K562 (cell line): ENCODE data around the gene VWF. TPM values are rescaled to one million over a fixed set of nuclear protein-coding genes. Genes with fewer than 3 reads are reported as not detected.

Experiments
- ATAC-seq: fragments of 200-7000 bp; cut with Tn5 transposase; 3 replicates; pipeline ENCODE4 v1.9.1; 2020; ENCODE audit warnings: moderate library complexity
- BruUV-seq: library from RNA; stranded (reverse); fragments of 400-500 nt; replicated peaks from 2 replicates; lab custom pipeline; 2021; lab: Mats Ljungman, UMichigan
- CTCF ChIA-PET: fragments of 300-600 bp; formaldehyde crosslinking; extraction: SDS; loops from one replicate; lab custom pipeline; 2021; ENCODE audit warnings: low intra/inter-chr PET ratio; lab: Yijun Ruan, JAX
- POLR2A ChIA-PET: fragments of 300-600, 350-650 bp; sonication (Branson Sonifier 250); formaldehyde crosslinking; extraction: SDS; loops from one replicate; lab custom pipeline; 2021; ENCODE audit warnings: antibody characterized with exemption, inconsistent platforms; lab: Yijun Ruan, JAX
- DNase-seq, 4 experiments: peaks; one replicate each; pipeline versions ENCODE4 v3.0.0 to v3.0.0-alpha.2; 2011 to 2018; ENCODE audit warnings: low spot score in 3 of 4, mixed read lengths in 3 of 4; ENCODE audit errors: extremely low read depth in 1 of 4
- FAIRE-seq: peaks from 2 replicates; lab custom pipeline; 2011; peaks lifted over from hg19 to GRCh38; lab: Jason Lieb, UNC
- H2AFZ ChIP-seq: 2 replicates; pipeline ENCODE4 v1.6.0; 2011; ENCODE audit warnings: low read depth, low read length, control low read depth, inconsistent platforms
- H3K27ac ChIP-seq: fragments of 200-600 bp; 3 replicates; pipeline ENCODE4 v1.8.0; 2011; ENCODE audit warnings: low read depth, mild to moderate bottlenecking, control low read depth, inconsistent platforms, low read length, moderate library complexity, mixed read lengths; ENCODE audit errors: extremely low read depth
- H3K27me3 ChIP-seq, 2 experiments: fragments of 300-600 bp in 1 of 2; 2 replicates in 1 of 2; 3 replicates in 1 of 2; pipeline versions ENCODE4 v1.6.0 to v1.8.0; 2011; ENCODE audit warnings: inconsistent platforms in 2 of 2, low read length in 2 of 2, mild to moderate bottlenecking in 1 of 2, mixed read lengths in 1 of 2, moderate library complexity in 1 of 2; ENCODE audit not compliant: control insufficient read depth in 2 of 2, insufficient read depth in 2 of 2
- H3K36me3 ChIP-seq: fragments of 300-600 bp; 3 replicates; pipeline ENCODE4 v1.8.0; 2011; ENCODE audit warnings: mild to moderate bottlenecking, low read length, inconsistent platforms; ENCODE audit not compliant: control insufficient read depth, insufficient read depth
- H3K4me1 ChIP-seq, 2 experiments: fragments of 200-600 bp in 1 of 2; replicated peaks in 1 of 2; 2 replicates in 1 of 2; 3 replicates in 1 of 2; pipeline versions ENCODE4 v1.5.1 to v1.8.0; 2011; ENCODE audit warnings: inconsistent platforms in 2 of 2, low read length in 2 of 2, mild to moderate bottlenecking in 1 of 2, mixed read lengths in 1 of 2, moderate library complexity in 1 of 2; ENCODE audit not compliant: control insufficient read depth in 2 of 2, insufficient read depth in 2 of 2
- H3K4me2 ChIP-seq: 2 replicates; pipeline ENCODE4 v1.6.1; 2011; ENCODE audit warnings: low read length, control low read depth, inconsistent platforms, mixed read lengths; ENCODE audit not compliant: insufficient read depth
- H3K4me3 ChIP-seq: fragments of 200-600 bp; sonication (generic), shearing (Covaris generic); 2 replicates; pipeline ENCODE4 v1.5.1; 2016; ENCODE audit warnings: control low read depth, inconsistent platforms
- H3K79me2 ChIP-seq: fragments of 200-600 bp; 3 replicates; pipeline ENCODE4 v1.8.0; 2011; ENCODE audit warnings: low read length, inconsistent platforms; ENCODE audit not compliant: control insufficient read depth, insufficient read depth
- H3K9ac ChIP-seq, 2 experiments: 2 replicates each; pipeline versions ENCODE4 v1.6.0 to v1.6.1; 2011; ENCODE audit warnings: low read depth in 2 of 2, low read length in 2 of 2, control low read depth in 1 of 2, inconsistent platforms in 1 of 2, mild to moderate bottlenecking in 1 of 2, mixed read lengths in 1 of 2; ENCODE audit not compliant: insufficient read depth in 1 of 2
- H3K9me1 ChIP-seq: one replicate; pipeline ENCODE4 v1.6.0; 2011; ENCODE audit warnings: inconsistent platforms, mild to moderate bottlenecking, low read length, moderate library complexity; ENCODE audit not compliant: control insufficient read depth, insufficient read depth
- H3K9me3 ChIP-seq: replicated peaks from 2 replicates; pipeline ENCODE4 v1.5.1; 2011; ENCODE audit warnings: low read depth, low read length, inconsistent platforms; ENCODE audit not compliant: control insufficient read depth, insufficient read depth
- H4K20me1 ChIP-seq: replicated peaks from 2 replicates; pipeline ENCODE4 v1.6.1; 2011; ENCODE audit warnings: low read length, inconsistent platforms, mixed read lengths; ENCODE audit not compliant: control insufficient read depth, insufficient read depth
- BHLHE40 ChIP-seq: IDR thresholded peaks from 2 replicates; pipeline ENCODE4 v1.6.1; 2011; ENCODE audit warnings: low read length, improper control_type of control experiment
- CGGBP1 ChIP-seq: fragments of 250-450 bp; sonication (Bioruptor Pico); IDR thresholded peaks from 2 replicates; pipeline ENCODE4 v1.9.0; 2021; ENCODE audit warnings: mild to moderate bottlenecking
- CHAMP1 ChIP-seq: fragments of 450-650 bp; IDR thresholded peaks from 2 replicates; pipeline ENCODE4 v1.6.1; 2016; ENCODE audit warnings: mild to moderate bottlenecking
- CHCHD3 ChIP-seq: fragments of 250-450 bp; sonication (Bioruptor Pico); IDR thresholded peaks from 2 replicates; pipeline ENCODE4 v2.1.2; 2022; ENCODE audit warnings: mild to moderate bottlenecking
- CTBP1 ChIP-seq: fragments of 450-650 bp; IDR thresholded peaks from 2 replicates; pipeline ENCODE4 v1.6.1; 2016; ENCODE audit warnings: borderline replicate concordance
- CTCF ChIP-seq, 3 experiments: IDR thresholded peaks in 2 of 3; conservative IDR thresholded peaks in 1 of 3; 2 replicates each; pipeline ENCODE4 v1.5.1; 2011 to 2012; ENCODE audit warnings: low read length in 3 of 3, mild to moderate bottlenecking in 3 of 3, control low read depth in 2 of 3, improper control_type of control experiment in 1 of 3, inconsistent platforms in 1 of 3, low read depth in 1 of 3, mixed read lengths in 1 of 3, moderate library complexity in 1 of 3; ENCODE audit not compliant: insufficient read depth in 2 of 3
- EP300 ChIP-seq: IDR thresholded peaks from 2 replicates; pipeline ENCODE4 v1.6.1; 2012; ENCODE audit warnings: low read length, improper control_type of control experiment
- SMC3 ChIP-seq: conservative IDR thresholded peaks from 2 replicates; pipeline ENCODE4 v1.6.1; 2011; ENCODE audit warnings: low read depth, low read length, improper control_type of control experiment; ENCODE audit not compliant: insufficient read depth
- SUPT5H ChIP-seq: fragments of 450-650 bp; IDR thresholded peaks from 2 replicates; pipeline ENCODE4 v1.6.1; 2016
- THAP12 ChIP-seq: fragments of 250-450 bp; sonication (Bioruptor Pico); IDR thresholded peaks from 2 replicates; pipeline ENCODE4 v1.9.0; 2021; ENCODE audit warnings: mild to moderate bottlenecking, inconsistent platforms
- VEZF1 ChIP-seq: fragments of 200-800 bp; sonication (Bioruptor generic); IDR thresholded peaks from 2 replicates; pipeline ENCODE4 v1.6.1; 2017; ENCODE audit warnings: missing genetic modification characterization, missing compliant biosample characterization
- WGBS: fragments of 100-300 bp; shearing (Covaris generic); methylation state at CpG from one replicate; pipeline ENCODE4 v1.1.6; 2016; ENCODE audit warnings: low coverage, mixed read lengths; ENCODE audit not compliant: insufficient coverage; ENCODE audit errors: missing lambda C conversion rate; 5-methylcytosine and 5-hydroxymethylcytosine counted together
- in situ Hi-C: fragments of 300-500 bp; cut with MboI; formaldehyde crosslinking; loops from 4 replicates; pipeline ENCODE4 v1.15.0; 2018; ENCODE audit warnings: inconsistent platforms, mixed read lengths
- intact Hi-C: fragments of 100-400 bp; cut with micrococcal nuclease; formaldehyde crosslinking; loops from 2 replicates; pipeline ENCODE4 v1.14.2; 2022
- polyA plus RNA-seq, 8 experiments: library from polyadenylated mRNA; depleted of rRNA in 4 of 8; stranded (reverse) in 5 of 8; unstranded in 3 of 8; fragments of >200 nt; fragmentation: Nextera tagmentation in 2 of 8; fragmentation: Illumina TruSeq in 1 of 8; extraction: Ambion mirVana in 2 of 8; extraction: Trizol in 1 of 8; gene quantifications; 2 replicates each; pipeline versions ENCODE4 v1.2.1 to v1.2.3, GENCODE V29; 2011 to 2014; ENCODE audit warnings: inconsistent platforms in 1 of 8, missing spikeins in 1 of 8
- total RNA-seq, 7 experiments: library from RNA; depleted of rRNA in 6 of 7; stranded (reverse); fragments of >200 nt in 6 of 7; fragmentation: Illumina TruSeq in 2 of 7; extraction: Trizol in 2 of 7; gene quantifications; 2 replicates each; pipeline versions ENCODE4 v1.2.1 to v1.2.3, GENCODE V29; 2011 to 2021; ENCODE audit warnings: low replicate concordance in 1 of 7

The VWF gene
- total and polyA plus RNA-seq, 9 of the 15 experiments (the other 6 are each of a cell fraction or from before 2014, with no cell fraction given), result 0.53 TPM; not detected in 8

GRCh38 chr12:6062757-6063735 is 61.4 kb downstream of the VWF start:
- H2AFZ ChIP-seq, result no peak overlapping the region
- peak; percentile 93 for ATAC-seq
- FAIRE-seq, result peak; percentile 23
- H3K27ac ChIP-seq, result no peak overlapping the region
- H3K9me3 ChIP-seq, result no peaks in the 10 kb centered on the region
- intact Hi-C loops (loop anchor here (1.0 to 2.0 kb wide), 2 partner anchors 132 to 222 kb away; no protein-coding TSS in a partner anchor), in situ Hi-C loops (loop anchor here (10.0 to 25.0 kb wide), 2 partner anchors 132 to 399 kb away; partner anchors contain the start of genes TAPBPL and VAMP1)
- H4K20me1 ChIP-seq, result no peaks in the 10 kb centered on the region
- ChIA-PET CTCF (interaction anchor here (1.9 to 2.0 kb wide), 2 partner anchors 216 to 222 kb away, joined by 14 to 15 read pairs; no protein-coding TSS in a partner anchor), POLR2A (no interaction called here)
- no TSS peak for BruUV-seq
- no peak overlapping the region for H3K4me3 ChIP-seq
- H3K4me1 ChIP-seq, result no peaks in the 10 kb centered on the region
- H3K9me1 ChIP-seq, result no peaks in the 10 kb centered on the region
- no peaks in the 10 kb centered on the region for H3K36me3 ChIP-seq
- WGBS, result 2% methylated on average over 15 of the region's 20 CpGs
- H3K4me2 ChIP-seq, result no peak overlapping the region
- DNase-seq, result peak; percentile 43 to 71 (median 71)
- H3K9ac ChIP-seq, result no peak overlapping the region
- H3K27me3 ChIP-seq, result peaks cover 4 to 30% of the 10 kb centered on the region in 2 experiments; a peak in 3 of 5 replicates
- H3K79me2 ChIP-seq, result no peaks in the 10 kb centered on the region
- TF ChIP-seq SMC3 (peak; percentile 87), BHLHE40 (peak; percentile 14; the same call in 1 of the 2 replicates), CHAMP1 (no peak), CTCF (IDR thresholded peaks at IDR 0.05 in 2 of 3, conservative IDR thresholded peaks at IDR 0.05 in 1 of 3; ENCODE audit: insufficient read depth in 2 of 3, low read depth in 1 of 3, low read length in 3 of 3) (peak; percentile 79 to 85 (median 82)), CTBP1 (peak; percentile 45; the same call in 1 of the 2 replicates), SUPT5H (no peak), CGGBP1 (CRISPR knock-in tag) (no peak), EP300 (no peak), THAP12 (no peak), CHCHD3 (CRISPR knock-in tag) (no peak), VEZF1 (peak; percentile 41; the same call in 1 of the 2 replicates)
